ENCODE measurements around the gene C4orf50.

C4orf50 gene

DNA sequence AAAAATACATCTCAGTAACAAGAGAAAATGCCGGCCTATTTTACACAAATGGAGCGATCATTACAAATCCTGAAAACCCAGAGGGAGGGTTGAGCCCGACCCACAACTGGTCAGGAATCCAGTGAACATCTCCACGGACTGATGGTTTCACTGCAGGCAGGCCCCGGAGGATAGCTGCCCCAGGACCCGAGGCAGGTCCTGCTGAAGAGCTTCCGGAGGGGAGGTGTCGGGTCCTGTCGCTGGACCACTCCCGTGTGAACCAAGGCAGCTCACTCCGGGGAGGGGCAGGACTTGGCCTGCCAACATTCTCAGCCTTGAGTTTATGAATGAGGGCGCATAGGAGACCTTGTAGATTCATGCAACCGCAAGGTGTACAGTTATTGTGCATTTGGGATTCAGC, 120.6 kb downstream of the C4orf50 start:
- DNase-seq (ENCODE audit: extremely low read depth, low read depth), result no peak
- TF ChIP-seq, protein P1, sequence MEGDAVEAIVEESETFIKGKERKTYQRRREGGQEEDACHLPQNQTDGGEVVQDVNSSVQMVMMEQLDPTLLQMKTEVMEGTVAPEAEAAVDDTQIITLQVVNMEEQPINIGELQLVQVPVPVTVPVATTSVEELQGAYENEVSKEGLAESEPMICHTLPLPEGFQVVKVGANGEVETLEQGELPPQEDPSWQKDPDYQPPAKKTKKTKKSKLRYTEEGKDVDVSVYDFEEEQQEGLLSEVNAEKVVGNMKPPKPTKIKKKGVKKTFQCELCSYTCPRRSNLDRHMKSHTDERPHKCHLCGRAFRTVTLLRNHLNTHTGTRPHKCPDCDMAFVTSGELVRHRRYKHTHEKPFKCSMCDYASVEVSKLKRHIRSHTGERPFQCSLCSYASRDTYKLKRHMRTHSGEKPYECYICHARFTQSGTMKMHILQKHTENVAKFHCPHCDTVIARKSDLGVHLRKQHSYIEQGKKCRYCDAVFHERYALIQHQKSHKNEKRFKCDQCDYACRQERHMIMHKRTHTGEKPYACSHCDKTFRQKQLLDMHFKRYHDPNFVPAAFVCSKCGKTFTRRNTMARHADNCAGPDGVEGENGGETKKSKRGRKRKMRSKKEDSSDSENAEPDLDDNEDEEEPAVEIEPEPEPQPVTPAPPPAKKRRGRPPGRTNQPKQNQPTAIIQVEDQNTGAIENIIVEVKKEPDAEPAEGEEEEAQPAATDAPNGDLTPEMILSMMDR (IDR thresholded peaks at IDR 0.05; ENCODE audit: low read depth, low read length), result no peak

DNA sequence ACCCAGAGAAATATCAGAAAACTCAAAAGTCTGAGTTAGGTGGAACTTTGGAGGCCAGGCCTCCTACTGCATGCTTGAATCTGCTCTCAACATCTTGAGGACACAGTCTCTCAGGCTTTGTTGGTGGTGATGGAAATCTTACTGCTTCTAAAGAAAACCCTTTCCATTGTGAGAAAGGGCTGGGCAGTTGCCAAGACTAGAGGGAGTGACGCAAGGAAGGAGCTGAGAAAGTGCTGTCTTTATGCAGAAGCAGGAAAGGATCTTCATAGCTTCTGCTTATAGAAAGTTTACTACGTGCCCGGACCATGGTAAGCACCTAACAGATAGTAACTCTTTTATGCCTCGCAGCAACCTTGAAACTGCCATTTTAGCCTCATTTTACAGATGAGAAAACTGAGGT, 122.9 kb downstream of the C4orf50 start:
- DNase-seq (ENCODE audit: extremely low read depth, low read depth), result no peak
- TF ChIP-seq, protein P1 (IDR thresholded peaks at IDR 0.05; ENCODE audit: low read depth, low read length), result no peak

DNA sequence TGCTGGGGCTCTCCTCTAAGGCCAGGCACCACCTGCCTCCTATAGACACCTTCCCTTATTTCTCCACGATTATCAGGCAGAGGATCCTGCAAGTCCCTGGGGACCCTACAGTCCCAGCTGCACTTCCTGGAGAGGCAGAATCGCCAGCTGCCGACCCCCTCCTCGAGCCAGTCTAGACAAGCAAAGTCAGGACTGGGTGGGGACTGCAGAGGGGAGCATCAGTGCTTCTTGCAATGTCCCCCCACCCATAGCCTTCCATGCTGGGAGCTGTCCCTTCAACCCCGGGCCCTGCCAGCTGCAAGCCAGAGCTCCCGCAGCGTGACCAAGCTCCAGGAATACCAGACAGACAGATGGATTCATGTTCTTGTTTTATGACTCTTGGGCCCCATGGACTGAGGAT, 124.0 kb downstream of the C4orf50 start:
- TF ChIP-seq, protein P1 (IDR thresholded peaks at IDR 0.05; ENCODE audit: low read depth, low read length), result no peak
- no peak for DNase-seq (ENCODE audit: extremely low read depth, low read depth)

DNA sequence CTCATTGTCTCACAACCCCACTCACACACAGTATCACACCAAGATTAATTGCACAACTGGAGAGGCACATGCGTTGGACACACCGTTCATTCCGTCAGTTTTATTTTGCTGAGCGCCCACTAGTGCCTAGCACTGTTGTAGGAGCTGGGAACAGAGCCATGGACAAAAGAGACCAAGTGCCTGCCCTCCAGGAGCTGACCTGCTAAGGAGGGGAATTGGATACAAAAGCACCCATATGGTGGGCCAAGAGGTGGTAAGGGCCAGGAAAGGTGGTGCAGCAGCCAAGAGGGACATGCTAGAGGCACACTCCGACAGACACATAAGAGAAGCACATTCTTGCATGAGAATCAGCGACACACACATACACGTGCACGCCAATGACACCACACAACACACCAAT, 124.6 kb downstream of the C4orf50 start:
- DNase-seq (ENCODE audit: extremely low read depth, low read depth), result no peak
- TF ChIP-seq, protein P1 (IDR thresholded peaks at IDR 0.05; ENCODE audit: low read depth, low read length), result no peak

DNA sequence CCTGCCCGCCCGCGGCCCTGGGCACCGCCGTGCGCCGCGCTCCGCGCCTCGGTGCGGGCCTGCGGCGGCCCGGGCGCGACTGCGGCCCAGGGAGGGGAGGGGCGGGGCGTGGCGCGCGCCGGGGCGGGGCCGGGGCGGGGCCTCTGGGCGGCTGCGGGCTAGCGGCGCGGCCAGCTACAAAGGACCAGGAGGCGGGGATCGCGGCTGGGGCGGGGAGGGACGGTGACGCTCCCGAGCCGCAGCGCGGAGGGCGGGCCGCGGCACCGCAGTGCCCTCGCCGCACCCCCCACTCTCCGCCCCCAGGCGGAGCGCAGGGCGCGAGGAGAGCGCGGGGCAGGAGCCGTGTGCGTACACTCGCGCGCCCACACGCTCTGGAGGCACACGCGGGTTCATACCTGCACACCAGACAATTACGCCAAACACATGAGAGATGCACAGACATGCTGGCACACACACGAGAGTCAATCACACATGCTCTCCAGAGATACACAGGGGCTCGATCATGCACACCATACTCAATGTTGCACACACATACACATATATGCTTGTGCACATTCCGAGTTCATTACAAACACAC, 125.1 kb downstream of the C4orf50 start, which contains the start of gene CRMP1:
Gene CRMP1 (minus strand): TSS at position 83 of the 577 bp plus-strand sequence. CDS start 117 bp downstream, outside the sequence.
- no peak for DNase-seq (ENCODE audit: extremely low read depth, low read depth)
- TF ChIP-seq, protein P1 (IDR thresholded peaks at IDR 0.05; ENCODE audit: low read depth, low read length), result no peak

DNA sequence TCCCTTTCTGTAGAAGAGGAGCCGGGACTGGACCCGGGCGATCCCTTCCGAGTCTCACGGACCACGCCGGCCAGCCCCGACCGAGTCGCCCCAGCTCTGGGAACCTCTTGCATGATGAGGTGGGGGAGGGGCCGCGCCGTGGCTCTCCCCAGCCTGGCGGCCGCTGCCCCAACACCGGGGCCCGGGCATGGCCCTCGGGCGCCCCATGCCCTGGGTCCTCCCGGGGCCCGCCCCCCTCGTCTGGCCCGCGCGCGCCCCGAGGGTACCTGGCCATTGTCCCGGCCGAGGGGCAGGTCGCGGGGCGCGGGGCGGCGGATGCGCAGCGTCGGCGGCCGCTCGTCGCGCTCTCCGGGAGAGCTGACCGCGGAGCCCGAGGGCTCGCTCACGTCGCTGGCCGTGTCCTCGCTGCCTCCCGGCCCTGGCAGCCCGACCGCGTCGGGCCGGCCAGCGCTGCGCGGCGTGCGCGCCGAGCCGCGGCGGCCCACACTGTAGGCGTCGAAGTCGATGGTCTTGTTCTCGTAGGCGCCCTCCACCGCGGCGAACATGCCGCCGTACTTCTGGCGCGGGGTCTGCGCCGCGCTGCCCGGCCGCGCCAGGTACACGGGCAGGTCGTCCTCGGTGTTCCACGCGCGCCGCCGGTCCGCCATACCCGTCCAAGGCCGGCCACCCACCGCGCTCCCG, 125.8 kb downstream of the C4orf50 start:
- DNase-seq (ENCODE audit: extremely low read depth, low read depth), result no peak
- TF ChIP-seq, protein P1 (IDR thresholded peaks at IDR 0.05; ENCODE audit: low read depth, low read length), result no peak

DNA sequence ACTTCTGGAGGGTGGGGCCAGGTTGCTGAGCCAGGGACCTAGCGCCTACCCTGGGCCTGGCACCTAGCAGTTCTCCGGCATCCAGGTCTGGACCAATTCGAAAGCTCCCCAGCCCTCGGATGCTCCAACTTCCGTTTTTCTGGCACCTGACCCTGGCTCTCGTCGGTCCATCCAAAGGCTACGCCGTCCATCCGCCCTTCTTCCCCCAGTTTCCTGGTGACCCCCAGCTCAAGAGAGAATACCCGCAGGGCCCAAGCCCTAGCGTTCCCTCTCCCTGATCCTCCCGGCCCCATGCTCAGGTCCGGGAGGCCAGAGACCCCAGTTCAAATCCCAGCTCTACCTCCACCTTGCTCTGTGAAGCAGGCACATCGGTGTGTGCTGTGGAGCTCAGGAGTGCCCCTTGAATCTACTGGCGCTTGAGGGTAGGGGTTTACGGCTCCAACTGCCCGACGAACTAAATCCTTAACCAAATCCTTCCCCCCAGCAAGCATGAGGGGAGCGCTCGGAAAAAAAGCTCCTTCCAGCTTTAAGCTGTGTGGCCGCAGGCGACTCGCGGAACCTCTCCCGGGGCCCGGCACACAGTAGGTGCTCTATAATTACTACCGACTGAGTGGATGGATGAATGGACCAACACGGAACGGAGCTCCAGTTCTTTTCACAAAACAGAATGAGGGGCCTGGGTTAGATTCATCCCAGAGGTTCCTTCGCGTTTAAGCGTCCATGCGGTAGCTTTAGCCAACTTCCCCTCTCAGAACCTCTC, 126.5 kb downstream of the C4orf50 start:
- TF ChIP-seq, protein P1 (IDR thresholded peaks at IDR 0.05; ENCODE audit: low read depth, low read length), result no peak
- DNase-seq (ENCODE audit: extremely low read depth, low read depth), result no peak
